Breast epithelium (tissue), 3 donors: ENCODE data around the gene HYOU1.

Source experiments
- CTCF ChIP-seq, 3 donors: fragments of 450-650 bp; IDR thresholded peaks; one replicate each; pipeline ENCODE4 v1.5.1; 2016 to 2017; ENCODE audit warnings: antibody characterized with exemption in 3 of 3, mild to moderate bottlenecking in 3 of 3, moderate library complexity in 3 of 3
- POLR2A ChIP-seq: fragments of 450-650 bp; IDR thresholded peaks from one replicate; pipeline ENCODE4 v1.6.1; 2016; ENCODE audit warnings: antibody characterized with exemption, mild to moderate bottlenecking, moderate library complexity
- POLR2AphosphoS5 ChIP-seq, 3 donors: sonication (generic); formaldehyde crosslinking; IDR thresholded peaks; one replicate each; pipeline ENCODE4 v1.6.1; 2017; ENCODE audit warnings: antibody characterized with exemption in 3 of 3

GRCh38 chr11:119077839-119078238 lies 20.8 kb upstream of the HYOU1 start:
- no peak for TF ChIP-seq POLR2AphosphoS5 (IDR thresholded peaks at IDR 0.05)
- TF ChIP-seq POLR2A, result no peak
- TF ChIP-seq CTCF (IDR thresholded peaks at IDR 0.05), result no peak
